Measurements from ENCODE around the gene NINL.

- TF ChIP-seq RAD21 (IDR thresholded peaks at IDR 0.05; ENCODE audit: low read depth) (no peak), EP300 (IDR thresholded peaks at IDR 0.05; ENCODE audit: borderline replicate concordance) (no peak), TAF1 (IDR thresholded peaks at IDR 0.05; ENCODE audit: low read depth) (no peak)
Observed at GRCh38 chr20:25565578-25566157, 19.7 kb downstream of the NINL start.

Measured in Ishikawa (cell line).